ENCODE measurements around the gene MYH16.
"Not testable (repeated sequence)": the region's sequence is repeated elsewhere in the genome, so short reads cannot be mapped to it uniquely, and the experiment has no call there.

The MYH16 gene

DNA sequence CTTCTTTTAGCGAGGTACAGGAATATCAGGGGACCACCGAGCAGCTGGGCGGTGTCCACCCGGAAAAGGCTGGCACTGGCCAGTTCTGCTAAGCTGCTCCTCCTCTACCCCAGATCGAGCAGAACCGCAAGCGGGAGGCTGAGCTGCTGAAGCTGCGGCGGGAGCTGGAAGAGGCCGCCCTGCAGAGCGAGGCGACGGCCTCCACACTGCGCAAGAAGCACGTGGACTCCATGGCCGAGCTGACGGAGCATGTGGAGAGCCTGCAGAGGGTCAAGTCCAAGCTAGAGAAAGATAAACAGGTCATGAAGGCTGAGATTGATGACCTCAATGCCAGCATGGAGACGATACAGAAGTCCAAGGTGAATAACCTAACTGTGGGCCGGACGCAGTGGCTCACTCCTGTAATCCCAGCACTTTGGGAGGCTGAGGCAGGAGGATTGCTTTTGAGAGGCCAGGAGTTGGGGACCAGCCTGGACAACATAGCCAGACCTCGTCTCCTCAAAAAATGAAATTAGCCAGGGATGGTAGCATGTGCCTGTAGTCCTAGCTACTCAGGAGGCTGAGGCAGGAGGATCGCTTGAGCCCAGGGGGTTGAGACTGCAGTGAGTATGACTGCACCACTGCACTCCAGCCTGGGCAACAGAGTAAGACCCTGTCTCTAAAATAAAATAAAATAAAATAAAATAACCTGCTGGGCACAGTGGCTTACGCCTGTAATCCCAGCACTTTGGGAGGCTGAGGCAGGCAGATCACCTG lies 15.3 kb downstream of the MYH16 start:
- no peak for DNase-seq (ENCODE audit: low spot score)
- no peak for TF ChIP-seq CTCF (IDR thresholded peaks at IDR 0.05; ENCODE audit: borderline replicate concordance, control extremely low read depth, extremely low read depth, insufficient read depth, missing control alignments)
- in situ Hi-C loops (cut with MboI; ENCODE audit: low sequenced_read_pairs, unreplicated experiment), result no loop called here

DNA sequence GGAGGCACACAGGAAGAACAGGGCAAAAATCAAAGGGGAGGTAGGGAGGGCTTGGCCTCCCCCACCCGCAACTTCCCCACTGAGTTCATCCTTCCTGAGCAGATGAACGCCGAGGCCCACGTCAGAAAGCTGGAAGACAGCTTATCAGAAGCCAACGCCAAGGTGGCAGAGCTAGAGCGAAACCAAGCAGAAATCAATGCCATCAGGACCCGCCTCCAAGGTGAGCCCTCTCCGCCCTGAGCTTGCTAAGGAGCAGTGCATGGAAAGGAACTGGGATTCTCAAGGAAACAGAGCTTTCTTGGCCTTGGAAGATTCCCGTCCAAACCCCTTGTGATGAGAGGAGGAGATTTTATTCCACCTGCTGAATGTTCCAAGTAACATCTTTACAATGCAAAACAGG lies 16.5 kb downstream of the MYH16 start:
- TF ChIP-seq CTCF (IDR thresholded peaks at IDR 0.05; ENCODE audit: borderline replicate concordance, control extremely low read depth, extremely low read depth, insufficient read depth, missing control alignments), result no peak

DNA sequence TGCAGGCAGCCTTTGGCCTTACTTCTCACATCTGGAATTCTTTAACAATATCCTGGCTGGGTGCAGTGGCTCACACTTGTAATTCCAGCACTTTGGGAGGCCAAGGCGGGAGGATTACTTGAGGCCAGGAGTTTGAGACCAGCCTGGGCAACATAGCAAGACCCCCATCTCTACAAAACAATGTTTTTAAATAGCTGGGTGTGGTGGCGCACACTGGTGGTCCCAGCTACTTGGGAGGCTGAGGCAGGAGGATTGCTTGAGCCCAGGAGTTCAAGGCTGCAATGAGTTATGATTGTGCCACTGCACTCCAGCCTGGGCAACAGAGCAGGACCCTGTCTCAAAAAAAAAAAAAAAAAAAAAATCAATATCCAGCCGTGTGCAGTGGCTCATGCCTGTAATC lies 17.5 kb downstream of the MYH16 start:
- in situ Hi-C loops (cut with MboI; ENCODE audit: low sequenced_read_pairs, unreplicated experiment); DNase-seq (ENCODE audit: low spot score): not testable (repeated sequence)

More for the DNA sequence above, 16.5 kb downstream of the MYH16 start:
- in situ Hi-C loops (cut with MboI; ENCODE audit: low sequenced_read_pairs, unreplicated experiment), result no loop called here
- no peak for DNase-seq (ENCODE audit: low spot score)

DNA sequence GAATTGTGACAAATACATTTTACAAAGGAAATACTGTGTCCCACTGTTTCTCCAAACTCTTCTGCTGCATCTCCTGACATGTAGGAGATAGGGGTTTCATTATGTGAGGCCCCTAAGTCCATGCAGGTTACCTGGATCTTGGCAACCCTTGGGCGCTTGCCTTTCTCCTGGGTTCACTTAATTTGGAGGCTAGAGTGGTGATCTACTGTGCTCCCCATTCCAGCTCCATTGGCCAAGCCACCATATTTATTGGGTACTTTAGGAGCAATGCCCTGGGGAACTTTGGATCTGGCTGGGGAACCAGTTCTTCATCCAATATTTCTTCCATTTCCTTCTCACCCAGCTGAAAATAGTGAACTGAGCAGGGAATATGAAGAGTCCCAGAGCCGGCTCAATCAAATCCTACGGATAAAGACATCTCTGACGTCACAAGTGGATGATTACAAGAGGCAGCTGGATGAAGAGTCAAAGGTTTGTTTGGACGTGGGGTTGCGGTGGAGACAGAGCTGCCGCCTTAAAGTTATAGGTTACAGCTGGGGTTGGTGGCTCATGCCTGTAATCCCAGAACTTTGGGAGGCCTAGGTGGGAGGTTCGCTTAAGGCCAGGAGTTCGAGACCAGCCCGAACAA lies 18.5 kb downstream of the MYH16 start:
- DNase-seq (ENCODE audit: low spot score), result no peak
- in situ Hi-C loops (cut with MboI; ENCODE audit: low sequenced_read_pairs, unreplicated experiment), result no loop called here
- no peak for TF ChIP-seq CTCF (IDR thresholded peaks at IDR 0.05; ENCODE audit: borderline replicate concordance, control extremely low read depth, extremely low read depth, insufficient read depth, missing control alignments)

DNA sequence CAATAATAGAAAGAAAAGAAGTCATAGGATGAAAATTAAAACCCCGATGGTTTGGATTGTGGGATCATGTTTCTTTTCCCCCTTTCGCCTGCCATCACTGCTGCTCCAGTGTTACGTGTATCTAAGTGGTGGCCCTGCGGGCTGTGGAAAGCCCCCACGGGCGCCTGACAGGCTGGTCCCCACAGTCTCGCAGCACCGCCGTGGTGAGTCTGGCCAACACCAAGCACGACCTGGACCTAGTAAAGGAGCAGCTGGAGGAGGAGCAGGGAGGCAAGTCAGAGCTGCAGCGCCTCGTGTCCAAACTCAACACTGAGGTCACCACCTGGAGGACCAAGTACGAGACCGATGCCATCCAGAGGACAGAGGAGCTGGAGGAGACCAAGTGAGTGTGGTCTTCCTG lies 19.5 kb downstream of the MYH16 start:
- TF ChIP-seq CTCF (IDR thresholded peaks at IDR 0.05; ENCODE audit: borderline replicate concordance, control extremely low read depth, extremely low read depth, insufficient read depth, missing control alignments), result no peak
- DNase-seq (ENCODE audit: low spot score), result no peak
- in situ Hi-C loops (cut with MboI; ENCODE audit: low sequenced_read_pairs, unreplicated experiment), result no loop called here

- no peak for TF ChIP-seq CTCF (IDR thresholded peaks at IDR 0.05; ENCODE audit: borderline replicate concordance, control extremely low read depth, extremely low read depth, insufficient read depth, missing control alignments)
- DNase-seq (ENCODE audit: low spot score), result no peak
- in situ Hi-C loops (cut with MboI; ENCODE audit: low sequenced_read_pairs, unreplicated experiment), result no loop called here
Observed at GRCh38 chr7:99293167-99293566, 20.5 kb downstream of the MYH16 start.

DNA sequence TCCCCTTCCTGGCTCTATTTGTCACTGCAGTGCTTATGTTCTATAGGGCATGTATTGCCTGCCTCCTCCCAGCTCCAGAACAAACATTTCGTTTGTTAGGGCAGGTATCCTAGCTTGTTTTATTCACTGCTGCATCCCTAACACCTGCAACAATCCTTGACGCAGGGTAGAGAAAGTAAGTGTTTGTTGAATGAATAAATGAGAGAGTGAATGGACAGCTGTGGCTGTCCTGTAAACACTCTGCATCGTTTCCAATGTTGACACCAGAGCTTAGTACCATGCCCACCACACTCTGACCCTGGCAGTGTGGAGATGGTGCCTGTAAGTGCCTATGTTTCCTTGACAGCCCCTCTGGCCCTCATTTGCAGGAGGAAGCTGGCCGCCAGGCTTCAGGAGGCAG lies 21.0 kb downstream of the MYH16 start:
- no peak for DNase-seq (ENCODE audit: low spot score)
- TF ChIP-seq CTCF (IDR thresholded peaks at IDR 0.05; ENCODE audit: borderline replicate concordance, control extremely low read depth, extremely low read depth, insufficient read depth, missing control alignments), result no peak
- in situ Hi-C loops (cut with MboI; ENCODE audit: low sequenced_read_pairs, unreplicated experiment), result no loop called here
